ENCODE results near the gene EEF2K. TPM values are rescaled to one million over a fixed set of nuclear protein-coding genes. Genes with fewer than 3 reads are reported as not detected.

EEF2K gene
- total and polyA plus RNA-seq, 2 donors (not counting 1 experiment from before 2014, with no cell fraction given) = 11.8 to 28.7 TPM

DNA sequence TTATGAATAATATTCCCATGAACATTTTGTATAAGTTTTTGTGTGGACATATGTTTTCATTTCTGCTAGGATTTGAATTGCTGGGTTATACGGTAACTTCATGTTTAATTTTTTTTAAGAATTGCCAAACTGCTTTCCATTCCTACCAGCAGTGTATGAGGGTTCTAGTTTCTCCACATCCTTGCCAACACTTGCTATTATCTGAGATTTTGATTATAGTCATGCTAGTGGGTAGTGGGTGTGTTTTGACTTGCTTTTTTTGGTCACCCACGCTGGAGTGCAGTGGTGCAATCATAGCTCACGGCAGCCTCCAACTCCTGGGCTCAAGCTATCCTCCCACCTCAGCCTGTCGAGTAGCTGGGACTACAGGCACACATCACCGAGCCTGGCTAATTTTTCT is 3.0 kb upstream of the EEF2K start:
- Histone ChIP-seq H3K9me3 (ENCODE audit: control extremely low read depth in 1 of 3, control insufficient read depth in 2 of 3, insufficient read depth in 1 of 3, low read length in 2 of 3) (no peaks in the 10 kb centered on the region), H3K79me2 (ENCODE audit: control insufficient read depth, insufficient read depth, low read length) (peaks cover 17% of the 10 kb centered on the region), H2AFZ (ENCODE audit: insufficient read depth, low read depth, low read length, poor library complexity, severe bottlenecking) (no peak overlapping the region), H4K20me1 (ENCODE audit: control insufficient read depth, insufficient read depth, low read length, poor library complexity, severe bottlenecking) (peaks cover 4% of the 10 kb centered on the region), H3K4me2 (replicated peaks; ENCODE audit: low read depth, low read length, poor library complexity, severe bottlenecking) (no peak overlapping the region), H3K27ac (ENCODE audit: low read length in 2 of 2) (no peak overlapping the region), H3K4me1 (ENCODE audit: control insufficient read depth in 2 of 2, insufficient read depth in 2 of 2, low read length in 2 of 2) (peaks cover 10 to 40% of the 10 kb centered on the region in 2 donors), H3K27me3 (replicated peaks in 1 of 4; ENCODE audit: control extremely low read depth in 1 of 4, control insufficient read depth in 3 of 4, insufficient read depth in 4 of 4, low read length in 3 of 4) (no peaks in the 10 kb centered on the region), H3K4me3 (ENCODE audit: control extremely low read depth in 1 of 5, extremely low read depth in 1 of 5, insufficient read depth in 1 of 5, low read depth in 2 of 5, low read length in 4 of 5) (no peak overlapping the region), H3K36me3 (replicated peaks in 1 of 2; ENCODE audit: control extremely low read depth in 1 of 2, control insufficient read depth in 1 of 2, extremely low read depth in 1 of 2, insufficient read depth in 2 of 2, low read length in 1 of 2) (no peaks in the 10 kb centered on the region), H3K9ac (ENCODE audit: low read length) (no peak overlapping the region)
- intact Hi-C loops (cut with micrococcal nuclease) = no loop called here
- WGBS (ENCODE audit: insufficient coverage) = no CpG with 5 or more reads among the region's 5 CpGs
- no peak overlapping the region for H3K27ac Mint-ChIP-seq
- ChIA-PET CTCF (interaction anchor here (1.5 to 9.7 kb wide), 3 partner anchors 13 to 93 kb away, joined by 4 to 89 read pairs (median 31); partner anchors contain the start of gene POLR3E), POLR2A (no interaction called here)
- ATAC-seq (ENCODE audit: low read depth) (no peak), DNase-seq (no peak)
- no peaks in the 10 kb centered on the region for H3K9me3 Mint-ChIP-seq (ENCODE audit: insufficient read depth)
- peaks cover 26% of the 10 kb centered on the region for H3K4me1 Mint-ChIP-seq
- no peak overlapping the region for H3K4me3 Mint-ChIP-seq
- TF ChIP-seq EZH2 (IDR thresholded peaks at IDR 0.05; ENCODE audit: borderline replicate concordance, insufficient read depth, low read depth, low read length, poor library complexity, severe bottlenecking) (no peak), CTCF (IDR thresholded peaks at IDR 0.05) (no peak)
- H3K27me3 Mint-ChIP-seq = no peaks in the 10 kb centered on the region

DNA sequence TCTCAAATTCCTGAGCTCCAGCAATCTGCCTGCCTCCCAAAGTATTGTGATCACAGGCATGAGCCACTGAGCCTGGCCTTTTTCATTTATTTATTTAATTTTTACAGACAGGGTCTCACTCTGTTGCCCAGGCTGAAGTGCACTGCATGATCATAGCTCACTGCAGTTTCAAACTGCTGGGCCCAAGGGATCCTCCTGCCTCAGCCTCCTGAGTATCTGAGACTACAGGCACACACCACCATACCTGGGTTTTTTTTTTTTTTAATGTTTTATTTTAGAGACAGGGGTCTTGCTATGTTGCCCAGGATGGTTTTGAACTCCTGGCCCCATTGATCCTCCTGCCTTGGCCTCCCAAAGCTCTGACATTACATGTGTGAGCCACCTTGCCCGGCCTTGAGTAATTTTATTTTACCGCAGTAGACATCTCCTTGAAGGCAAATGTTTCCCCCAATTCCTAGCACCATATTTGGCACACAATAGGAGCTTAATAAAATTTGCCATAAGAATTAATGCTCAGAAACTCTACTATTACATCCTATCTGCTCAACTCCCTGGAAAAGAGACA is 1.9 kb upstream of the EEF2K start:
- no peak for DNase-seq
- TF ChIP-seq CTCF (IDR thresholded peaks at IDR 0.05) = no peak
- TF ChIP-seq EZH2 (IDR thresholded peaks at IDR 0.05; ENCODE audit: borderline replicate concordance, insufficient read depth, low read depth, low read length, poor library complexity, severe bottlenecking) = no peak
- Histone ChIP-seq H3K27ac (ENCODE audit: low read length in 2 of 2) (no peak overlapping the region), H3K4me1 (ENCODE audit: control insufficient read depth in 2 of 2, insufficient read depth in 2 of 2, low read length in 2 of 2) (peaks cover 10 to 33% of the 10 kb centered on the region in 2 donors), H3K79me2 (ENCODE audit: control insufficient read depth, insufficient read depth, low read length) (peaks cover 27% of the 10 kb centered on the region), H3K9me3 (ENCODE audit: control extremely low read depth in 1 of 3, control insufficient read depth in 2 of 3, insufficient read depth in 1 of 3, low read length in 2 of 3) (no peaks in the 10 kb centered on the region), H3K36me3 (replicated peaks in 1 of 2; ENCODE audit: control extremely low read depth in 1 of 2, control insufficient read depth in 1 of 2, extremely low read depth in 1 of 2, insufficient read depth in 2 of 2, low read length in 1 of 2) (no peaks in the 10 kb centered on the region), H2AFZ (ENCODE audit: insufficient read depth, low read depth, low read length, poor library complexity, severe bottlenecking) (no peak overlapping the region), H3K4me3 (ENCODE audit: control extremely low read depth in 1 of 5, extremely low read depth in 1 of 5, insufficient read depth in 1 of 5, low read depth in 2 of 5, low read length in 4 of 5) (no peak overlapping the region), H3K9ac (ENCODE audit: low read length) (no peak overlapping the region), H4K20me1 (ENCODE audit: control insufficient read depth, insufficient read depth, low read length, poor library complexity, severe bottlenecking) (peaks cover 4% of the 10 kb centered on the region), H3K4me2 (replicated peaks; ENCODE audit: low read depth, low read length, poor library complexity, severe bottlenecking) (no peak overlapping the region), H3K27me3 (replicated peaks in 1 of 4; ENCODE audit: control extremely low read depth in 1 of 4, control insufficient read depth in 3 of 4, insufficient read depth in 4 of 4, low read length in 3 of 4) (no peaks in the 10 kb centered on the region)
- intact Hi-C loops (cut with micrococcal nuclease) = no loop called here
- WGBS (ENCODE audit: insufficient coverage) = 100% methylated on average over 1 of the region's 2 CpGs
- Mint-ChIP-seq H3K9me3 (ENCODE audit: insufficient read depth) (no peaks in the 10 kb centered on the region), H3K4me3 (no peak overlapping the region), H3K4me1 (peaks cover 23% of the 10 kb centered on the region), H3K27me3 (no peaks in the 10 kb centered on the region), H3K27ac (no peak overlapping the region)
- ATAC-seq (ENCODE audit: low read depth) = no peak
- CTCF ChIA-PET = interaction anchor here (0.6 to 9.7 kb wide), 7 partner anchors 9 to 106 kb away, joined by 3 to 89 read pairs (median 11); partner anchors contain the start of gene POLR3E
- POLR2A ChIA-PET = interaction anchor here (0.8 kb wide), 1 partner anchor 13 kb away, joined by 7 read pairs; no protein-coding TSS in a partner anchor
